Left ventricle myocardium superior (tissue), 1 donor: Measurements from ENCODE around the gene NPR2. TPM values are rescaled to one million over a fixed set of nuclear protein-coding genes. Genes with fewer than 3 reads are reported as not detected.

Experiments used
- ATAC-seq: fragments of 200-7000 bp; cut with Tn5 transposase; one replicate; pipeline ENCODE4 v1.9.1; 2020; ENCODE audit warnings: mild to moderate bottlenecking, moderate library complexity
- DNase-seq: peaks from one replicate; pipeline ENCODE4 v3.0.0-alpha.2; 2020
- intact Hi-C: fragments of 100-400 bp; cut with micrococcal nuclease; formaldehyde crosslinking; loops from one replicate; pipeline ENCODE4 v1.11.0; 2022
- total RNA-seq: library from RNA; stranded (reverse); fragmentation: NEBNext Ultra II Directional; extraction: Animal tissue kit (Norgen Biotek cat#: 25700); gene quantifications from one replicate; pipeline ENCODE4 v1.2.1, GENCODE V29; 2021
- donor health status: DM: no; HTN: yes; CAD: no; lungs with severe emphysema.

NPR2 gene
- total RNA-seq, 1 donor from 2014 or later = 24.6 TPM

DNA sequence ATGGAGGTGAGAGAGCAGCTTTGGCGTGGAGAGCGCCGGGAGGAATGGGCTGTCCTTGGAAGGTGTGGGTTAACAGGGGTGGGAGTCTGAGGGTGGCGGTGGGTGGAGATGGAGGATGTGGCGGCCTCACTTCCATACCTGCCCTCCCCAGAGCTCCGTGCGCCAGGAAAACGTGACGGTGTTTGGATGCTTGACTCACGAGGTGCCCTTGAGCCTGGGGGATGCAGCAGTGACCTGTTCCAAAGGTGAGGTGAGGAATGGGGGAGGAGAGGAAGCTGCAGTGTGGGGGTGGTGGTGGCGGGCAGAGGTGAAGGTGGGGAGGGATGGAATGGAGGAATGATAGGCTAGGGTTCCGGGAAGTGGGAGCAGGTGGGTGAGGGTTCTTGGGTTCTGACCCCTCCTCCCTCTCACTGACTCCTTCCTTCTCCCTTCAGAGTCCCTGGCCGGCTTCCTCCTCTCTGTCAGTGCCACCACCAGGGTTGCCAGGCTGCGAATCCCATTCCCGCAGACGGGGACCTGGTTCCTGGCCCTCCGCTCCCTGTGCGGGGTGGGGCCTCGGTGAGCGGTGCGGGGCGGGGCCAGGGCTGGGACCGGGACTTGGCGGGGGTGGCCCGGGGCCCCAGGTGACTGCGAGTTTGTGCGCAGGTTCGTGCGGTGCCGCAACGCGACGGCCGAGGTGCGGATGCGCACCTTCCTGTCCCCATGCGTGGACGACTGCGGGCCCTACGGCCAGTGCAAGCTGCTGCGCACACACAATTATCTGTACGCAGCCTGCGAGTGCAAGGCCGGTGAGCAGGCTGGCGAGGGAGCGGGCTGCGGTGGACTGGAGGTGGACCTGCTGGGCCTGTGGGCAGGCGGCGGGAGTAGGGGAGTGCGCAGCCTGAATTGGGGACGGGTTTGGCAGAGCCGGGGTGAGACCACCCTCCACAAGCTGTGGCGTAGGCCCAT lies 54.7 kb downstream of the NPR2 start:
- intact Hi-C loops = no loop called here
- ATAC-seq (no peak), DNase-seq (peak; percentile 35)

DNA sequence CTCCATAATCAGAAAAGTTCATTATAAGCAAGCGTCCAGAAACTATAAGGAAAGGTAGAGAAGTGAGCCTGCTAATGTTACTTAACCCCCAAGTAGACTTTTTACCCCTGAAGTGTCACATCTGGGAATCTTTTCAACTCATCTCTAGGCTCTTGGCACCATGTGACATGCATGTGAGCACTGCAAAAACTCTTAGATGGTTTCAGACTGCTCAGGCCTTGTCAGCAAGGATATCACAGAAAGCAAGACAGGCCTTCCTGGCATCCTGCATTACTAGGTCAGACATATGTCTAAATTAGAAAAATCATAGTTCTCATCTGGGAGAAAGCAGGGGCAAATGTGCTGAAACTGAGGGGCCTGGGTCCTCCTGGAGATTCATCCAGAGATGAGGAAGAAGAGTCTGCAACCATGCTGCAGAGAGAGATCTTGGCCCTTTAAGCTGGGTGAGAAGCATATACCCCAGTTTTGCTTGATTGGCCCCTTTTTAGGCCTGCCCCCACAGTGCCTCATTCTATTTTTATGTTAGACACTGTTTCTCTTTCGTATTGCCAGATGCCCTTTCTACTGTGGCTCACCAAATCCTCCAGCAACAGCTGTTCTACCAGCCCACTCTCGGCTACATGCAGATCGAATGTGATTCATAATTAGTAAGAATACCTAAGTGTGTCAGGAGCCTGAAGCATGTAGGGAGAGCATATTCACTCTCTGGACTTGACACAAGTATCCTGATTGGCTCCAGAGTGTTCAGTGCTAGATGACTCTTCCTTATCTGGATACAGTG lies 56.6 kb downstream of the NPR2 start:
- intact Hi-C loops = no loop called here

GRCh38 chr9:35852267-35852815 lies 61.0 kb downstream of the NPR2 start:
- intact Hi-C loops = no loop called here
- ATAC-seq = no peak
- no peak for DNase-seq

More for the DNA sequence above, 56.6 kb downstream of the NPR2 start:
- no peak for DNase-seq
- peak; percentile 81 for ATAC-seq

- DNase-seq (no peak), ATAC-seq (no peak)
- intact Hi-C loops = no loop called here
These were observed 61.8 kb downstream of the NPR2 start for GRCh38 chr9:35852876-35853865.

DNA sequence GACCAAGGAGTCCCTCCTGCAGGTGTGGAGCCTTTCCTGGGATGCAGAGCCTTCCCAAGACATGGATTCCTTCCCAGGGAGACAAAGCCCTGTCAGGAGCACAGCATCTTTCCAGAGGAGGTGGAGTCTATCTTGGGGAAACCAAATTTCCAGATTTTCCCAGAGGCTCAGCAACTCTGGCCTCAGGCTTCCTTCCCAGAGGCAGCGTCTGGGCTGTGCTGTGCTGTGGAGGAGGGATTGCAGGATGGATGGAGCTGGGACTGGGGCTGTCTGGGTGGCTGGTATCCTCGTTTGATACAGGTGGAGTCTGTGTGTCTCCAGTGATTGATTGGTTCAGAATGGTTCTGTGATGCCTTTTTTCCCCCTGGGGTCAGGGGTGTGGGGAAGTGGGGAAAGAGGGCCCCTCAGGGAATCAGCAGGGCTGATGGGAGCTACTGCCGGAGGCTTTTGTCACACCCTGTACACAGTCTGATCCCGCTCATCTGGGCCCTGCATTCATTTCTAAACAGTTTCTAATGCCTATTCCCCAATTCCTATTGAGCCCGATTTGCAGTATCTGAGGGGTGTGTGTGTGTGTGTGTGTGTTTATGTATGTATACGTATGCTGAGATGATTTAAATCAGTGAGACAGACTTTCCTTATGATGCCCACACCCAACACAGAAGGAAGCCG lies 62.8 kb downstream of the NPR2 start:
- ATAC-seq = no peak
- no peak for DNase-seq
- intact Hi-C loops = no loop called here

DNA sequence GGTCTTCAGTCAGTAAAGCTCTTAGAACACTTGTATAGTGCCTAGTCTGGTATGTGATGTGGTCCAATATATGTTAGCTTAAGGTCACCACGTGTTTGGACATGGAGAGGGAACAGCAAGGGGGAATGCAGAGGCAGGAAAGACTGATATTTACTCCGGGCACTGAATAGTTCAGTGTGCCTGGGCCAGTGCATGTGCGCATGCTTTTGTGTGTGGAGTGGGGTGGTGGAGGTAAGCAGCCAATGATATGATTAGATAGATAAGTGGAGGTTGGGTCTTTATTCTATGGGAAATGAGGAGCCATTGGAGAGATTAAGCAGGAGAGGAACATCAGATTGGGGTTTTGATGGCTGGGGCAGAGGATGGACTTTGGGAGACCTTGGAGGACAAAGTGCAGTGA lies 64.8 kb downstream of the NPR2 start:
- intact Hi-C loops = no loop called here
- ATAC-seq = no peak
- DNase-seq = no peak

DNA sequence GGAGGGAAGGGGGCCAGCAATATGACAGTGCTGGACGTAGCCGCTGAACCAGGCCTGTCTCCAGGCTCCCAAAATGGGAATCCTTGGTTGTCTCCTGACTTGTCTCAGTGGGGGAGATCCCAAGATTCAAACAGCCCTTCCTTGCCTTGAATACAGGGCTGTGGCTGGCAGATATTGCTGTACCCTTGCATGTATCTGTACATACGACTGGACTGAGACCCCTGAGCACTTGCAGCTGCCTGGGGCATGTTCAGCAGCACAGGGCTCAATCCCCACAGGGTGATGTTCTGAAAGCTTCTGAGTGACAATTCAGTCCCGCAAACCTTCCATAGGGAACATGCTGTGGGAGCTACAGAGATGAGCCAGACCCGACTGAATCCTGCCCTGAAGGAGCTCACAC lies 65.5 kb downstream of the NPR2 start:
- DNase-seq (no peak), ATAC-seq (no peak)
- intact Hi-C loops = no loop called here

- DNase-seq = no peak
- no peak for ATAC-seq
- intact Hi-C loops = no loop called here
These were observed 67.1 kb downstream of the NPR2 start for GRCh38 chr9:35858458-35858857.

Other genes starting within 250 kb of the NPR2 start
- 28.8 TPM for gene TESK1, start 186.3 kb upstream of the NPR2 start, total RNA-seq
- gene CD72, start 173.2 kb upstream of the NPR2 start, total RNA-seq = 0.77 TPM
- gene SIT1, start 140.7 kb upstream of the NPR2 start, total RNA-seq = 0.32 TPM
- gene RMRP, start 133.6 kb upstream of the NPR2 start, total RNA-seq = 16,495 TPM
- 45.6 TPM for gene CCDC107, start 133.3 kb upstream of the NPR2 start, total RNA-seq
- 0.45 TPM for gene ARHGEF39, start 126.4 kb upstream of the NPR2 start, total RNA-seq
- 0.64 TPM for gene CA9, start 117.7 kb upstream of the NPR2 start, total RNA-seq
- gene TPM2, start 101.7 kb upstream of the NPR2 start, total RNA-seq = 1,217 TPM
- 243 TPM for gene TLN1, start 59.4 kb upstream of the NPR2 start, total RNA-seq
- gene CREB3, start 58.9 kb upstream of the NPR2 start, total RNA-seq = 19.4 TPM
- 90.2 TPM for gene GBA2, start 42.4 kb upstream of the NPR2 start, total RNA-seq
- 32.4 TPM for gene RGP1, start 42.3 kb upstream of the NPR2 start, total RNA-seq
- not detected for gene MSMP, start 37.3 kb upstream of the NPR2 start, total RNA-seq
- 3.2 TPM for gene SPAG8, start 20.7 kb downstream of the NPR2 start, total RNA-seq
- 75.8 TPM for gene HINT2, start 23.5 kb downstream of the NPR2 start, total RNA-seq
- not detected for gene FAM221B, start 37.1 kb downstream of the NPR2 start, total RNA-seq
- gene TMEM8B, start 37.6 kb downstream of the NPR2 start, total RNA-seq = 15.9 TPM
- gene OR13J1, start 78.8 kb downstream of the NPR2 start, total RNA-seq = not detected
- gene HRCT1, start 114.6 kb downstream of the NPR2 start, total RNA-seq = 9.0 TPM
- gene SPAAR, start 117.9 kb downstream of the NPR2 start, total RNA-seq = 9.8 TPM
- gene OR2S2, start 166.6 kb downstream of the NPR2 start, total RNA-seq = not detected
- 4.5 TPM for gene RECK, start 245.3 kb downstream of the NPR2 start, total RNA-seq